ENCODE measurements around the gene AMBRA1.

DNA sequence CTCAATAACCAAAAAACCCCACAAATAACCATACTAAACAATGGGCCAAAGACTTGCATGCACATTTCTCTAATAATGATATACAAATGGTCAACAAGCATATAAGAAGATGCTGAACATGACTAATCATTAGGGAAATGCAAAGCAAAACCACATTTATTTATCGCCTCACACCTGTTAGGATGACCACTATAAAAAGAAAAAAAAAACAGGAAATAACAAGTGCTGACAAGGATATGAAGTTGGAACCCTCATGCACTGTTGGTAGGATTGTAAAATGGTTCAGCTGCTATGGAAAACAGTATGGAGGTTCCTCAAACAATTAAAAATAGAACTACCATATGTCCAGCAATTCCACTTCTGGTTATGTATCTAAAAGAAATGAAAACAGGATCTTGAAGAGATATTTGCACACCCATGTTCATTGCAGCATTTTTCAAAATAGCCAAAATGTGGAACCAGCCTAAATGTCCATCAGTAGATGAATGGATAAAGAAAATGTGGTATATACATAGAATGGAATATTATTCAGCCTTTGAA is 66.2 kb downstream of the AMBRA1 start:
- TF ChIP-seq, protein P1, sequence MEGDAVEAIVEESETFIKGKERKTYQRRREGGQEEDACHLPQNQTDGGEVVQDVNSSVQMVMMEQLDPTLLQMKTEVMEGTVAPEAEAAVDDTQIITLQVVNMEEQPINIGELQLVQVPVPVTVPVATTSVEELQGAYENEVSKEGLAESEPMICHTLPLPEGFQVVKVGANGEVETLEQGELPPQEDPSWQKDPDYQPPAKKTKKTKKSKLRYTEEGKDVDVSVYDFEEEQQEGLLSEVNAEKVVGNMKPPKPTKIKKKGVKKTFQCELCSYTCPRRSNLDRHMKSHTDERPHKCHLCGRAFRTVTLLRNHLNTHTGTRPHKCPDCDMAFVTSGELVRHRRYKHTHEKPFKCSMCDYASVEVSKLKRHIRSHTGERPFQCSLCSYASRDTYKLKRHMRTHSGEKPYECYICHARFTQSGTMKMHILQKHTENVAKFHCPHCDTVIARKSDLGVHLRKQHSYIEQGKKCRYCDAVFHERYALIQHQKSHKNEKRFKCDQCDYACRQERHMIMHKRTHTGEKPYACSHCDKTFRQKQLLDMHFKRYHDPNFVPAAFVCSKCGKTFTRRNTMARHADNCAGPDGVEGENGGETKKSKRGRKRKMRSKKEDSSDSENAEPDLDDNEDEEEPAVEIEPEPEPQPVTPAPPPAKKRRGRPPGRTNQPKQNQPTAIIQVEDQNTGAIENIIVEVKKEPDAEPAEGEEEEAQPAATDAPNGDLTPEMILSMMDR (IDR thresholded peaks at IDR 0.05; ENCODE audit: insufficient read depth, low read length, poor library complexity, severe bottlenecking) = no peak
- no peak for TF ChIP-seq EZH2phosphoT487 (conservative IDR thresholded peaks at IDR 0.05; ENCODE audit: low read length)
